Colonic mucosa (tissue), 4 donors: Measurements from ENCODE around the gene COQ5. TPM values are rescaled to one million over a fixed set of nuclear protein-coding genes. Genes with fewer than 3 reads are reported as not detected.

Experiments used
- DNase-seq: peaks from one replicate; pipeline ENCODE4 v3.0.0-alpha.2; 2020
- H3K27ac ChIP-seq: fragments of 200-600 bp; one replicate; pipeline ENCODE4 v1.8.0; 2021
- H3K27me3 ChIP-seq: fragments of 200-600 bp; one replicate; pipeline ENCODE4 v1.8.0; 2021
- H3K36me3 ChIP-seq: fragments of 200-600 bp; one replicate; pipeline ENCODE4 v1.8.0; 2021
- H3K4me1 ChIP-seq: fragments of 200-600 bp; one replicate; pipeline ENCODE4 v1.8.0; 2021; ENCODE audit warnings: mild to moderate bottlenecking
- H3K4me3 ChIP-seq: fragments of 200-600 bp; one replicate; pipeline ENCODE4 v1.8.0; 2021
- H3K9ac ChIP-seq, 2 donors: one replicate each; pipeline ENCODE4 v1.7.0; 2013; ENCODE audit warnings: control low read depth in 2 of 2, low read depth in 2 of 2, low read length in 2 of 2
- H3K9me3 ChIP-seq: fragments of 200-600 bp; one replicate; pipeline ENCODE4 v1.8.0; 2021
- intact Hi-C: fragments of 100-400 bp; cut with DNase I; formaldehyde crosslinking; loops from one replicate; pipeline ENCODE4 v1.14.1; 2022
- total RNA-seq, 2 donors: library from RNA; stranded (reverse); fragmentation: NEBNext Ultra II Directional in 1 of 2; extraction: Animal tissue kit (Norgen Biotek cat#: 25700) in 1 of 2; gene quantifications; one replicate each; pipeline ENCODE4 v1.2.1, GENCODE V29; 2021
- TF ChIP-seq, protein P1 (sequence below): fragments of 200-600 bp; IDR thresholded peaks from one replicate; pipeline ENCODE4 v1.8.0; 2022; ENCODE audit warnings: antibody characterized with exemption, mild to moderate bottlenecking
- donor health status: healthy.
- donor health status: DM: no; HTN: no; CAD: no.
- donor health status: DM: no; HTN: no; CAD: no.

The COQ5 gene
- total RNA-seq, 2 donors from 2014 or later, result 35.8 to 46.6 TPM

GRCh38 chr12:120540445-120540844, 11.5 kb upstream of the COQ5 start:
- TF ChIP-seq, protein P1, sequence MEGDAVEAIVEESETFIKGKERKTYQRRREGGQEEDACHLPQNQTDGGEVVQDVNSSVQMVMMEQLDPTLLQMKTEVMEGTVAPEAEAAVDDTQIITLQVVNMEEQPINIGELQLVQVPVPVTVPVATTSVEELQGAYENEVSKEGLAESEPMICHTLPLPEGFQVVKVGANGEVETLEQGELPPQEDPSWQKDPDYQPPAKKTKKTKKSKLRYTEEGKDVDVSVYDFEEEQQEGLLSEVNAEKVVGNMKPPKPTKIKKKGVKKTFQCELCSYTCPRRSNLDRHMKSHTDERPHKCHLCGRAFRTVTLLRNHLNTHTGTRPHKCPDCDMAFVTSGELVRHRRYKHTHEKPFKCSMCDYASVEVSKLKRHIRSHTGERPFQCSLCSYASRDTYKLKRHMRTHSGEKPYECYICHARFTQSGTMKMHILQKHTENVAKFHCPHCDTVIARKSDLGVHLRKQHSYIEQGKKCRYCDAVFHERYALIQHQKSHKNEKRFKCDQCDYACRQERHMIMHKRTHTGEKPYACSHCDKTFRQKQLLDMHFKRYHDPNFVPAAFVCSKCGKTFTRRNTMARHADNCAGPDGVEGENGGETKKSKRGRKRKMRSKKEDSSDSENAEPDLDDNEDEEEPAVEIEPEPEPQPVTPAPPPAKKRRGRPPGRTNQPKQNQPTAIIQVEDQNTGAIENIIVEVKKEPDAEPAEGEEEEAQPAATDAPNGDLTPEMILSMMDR, result no peak
- no peak overlapping the region for H3K9ac ChIP-seq

GRCh38 chr12:120539303-120539702, 10.3 kb upstream of the COQ5 start:
- DNase-seq, result no peak
- H3K9ac ChIP-seq, result no peak overlapping the region
- intact Hi-C loops, result no loop called here
- H3K27ac ChIP-seq, result peak overlapping the region; percentile 63
- peaks cover 35% of the 10 kb centered on the region for H3K4me1 ChIP-seq
- no peaks in the 10 kb centered on the region for H3K36me3 ChIP-seq
- H3K4me3 ChIP-seq, result no peak overlapping the region
- TF ChIP-seq, protein P1, result no peak
- H3K9me3 ChIP-seq, result no peaks in the 10 kb centered on the region
- no peaks in the 10 kb centered on the region for H3K27me3 ChIP-seq

More at GRCh38 chr12:120540445-120540844, 11.5 kb upstream of the COQ5 start:
- intact Hi-C loops, result no loop called here
- no peak overlapping the region for H3K4me3 ChIP-seq
- H3K9me3 ChIP-seq, result no peaks in the 10 kb centered on the region
- peaks cover 35% of the 10 kb centered on the region for H3K4me1 ChIP-seq
- DNase-seq, result no peak
- H3K27ac ChIP-seq, result no peak overlapping the region
- no peaks in the 10 kb centered on the region for H3K36me3 ChIP-seq
- no peaks in the 10 kb centered on the region for H3K27me3 ChIP-seq

DNA sequence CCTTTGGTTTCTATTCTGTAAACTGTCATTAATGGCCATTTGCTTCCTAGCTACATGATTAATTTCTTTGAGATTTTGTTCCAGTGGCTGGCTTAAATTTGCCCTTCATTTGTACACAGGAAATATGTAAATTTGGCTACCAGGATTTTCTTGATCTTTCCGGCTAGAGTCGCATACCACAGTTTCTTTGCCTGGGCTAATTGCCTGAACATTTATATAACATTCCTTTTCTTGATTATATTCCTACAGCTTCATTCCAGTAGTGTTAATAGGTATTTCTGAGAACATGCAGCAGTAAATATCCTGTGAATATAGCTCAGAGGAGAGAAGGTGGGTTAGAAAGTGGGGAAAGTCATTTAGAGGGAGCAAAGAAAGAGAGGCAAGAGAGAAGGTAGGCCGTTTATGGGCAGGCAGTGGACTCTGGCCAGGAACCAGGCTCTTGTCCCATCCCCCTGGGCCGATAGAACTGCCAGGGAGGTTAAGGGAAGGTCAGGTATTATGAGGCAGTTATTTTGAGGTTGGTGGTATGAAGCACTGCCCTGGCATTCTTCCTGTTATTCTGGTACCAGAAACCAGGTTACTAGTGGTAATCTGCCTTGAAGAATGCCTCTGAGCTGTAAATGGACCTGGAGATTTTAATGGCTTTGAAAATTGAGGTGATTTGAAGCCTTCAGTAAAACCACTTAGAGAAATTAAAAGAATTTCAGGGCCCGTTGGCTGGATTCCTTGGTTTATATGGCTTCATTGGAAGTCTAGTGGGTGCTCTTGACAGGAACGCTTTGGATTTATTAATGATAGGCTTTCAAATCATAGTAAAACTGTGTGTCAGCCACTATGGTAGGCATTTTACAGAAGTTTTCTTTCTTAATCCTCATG, 9.6 kb upstream of the COQ5 start:
- Histone ChIP-seq H3K4me3 (peak overlapping the region; percentile 77), H3K4me1 (peaks cover 35% of the 10 kb centered on the region), H3K9ac (peak overlapping the region; percentile 26 to 98), H3K27ac (peak overlapping the region; percentile 63), H3K36me3 (no peaks in the 10 kb centered on the region), H3K9me3 (no peaks in the 10 kb centered on the region), H3K27me3 (no peaks in the 10 kb centered on the region)
- TF ChIP-seq, protein P1, result no peak
- intact Hi-C loops, result no loop called here
- peak; percentile 80 for DNase-seq

- intact Hi-C loops, result no loop called here
- Histone ChIP-seq H3K9me3 (no peaks in the 10 kb centered on the region), H3K27me3 (no peaks in the 10 kb centered on the region), H3K27ac (peak overlapping the region; percentile 63), H3K4me1 (peaks cover 35% of the 10 kb centered on the region), H3K4me3 (peak overlapping the region; percentile 77), H3K9ac (peak overlapping the region in 1 of 2 donors; percentile 98), H3K36me3 (no peaks in the 10 kb centered on the region)
- TF ChIP-seq, protein P1, result no peak
- DNase-seq, result no peak
Observed at GRCh38 chr12:120537856-120538220, 8.9 kb upstream of the COQ5 start.

DNA sequence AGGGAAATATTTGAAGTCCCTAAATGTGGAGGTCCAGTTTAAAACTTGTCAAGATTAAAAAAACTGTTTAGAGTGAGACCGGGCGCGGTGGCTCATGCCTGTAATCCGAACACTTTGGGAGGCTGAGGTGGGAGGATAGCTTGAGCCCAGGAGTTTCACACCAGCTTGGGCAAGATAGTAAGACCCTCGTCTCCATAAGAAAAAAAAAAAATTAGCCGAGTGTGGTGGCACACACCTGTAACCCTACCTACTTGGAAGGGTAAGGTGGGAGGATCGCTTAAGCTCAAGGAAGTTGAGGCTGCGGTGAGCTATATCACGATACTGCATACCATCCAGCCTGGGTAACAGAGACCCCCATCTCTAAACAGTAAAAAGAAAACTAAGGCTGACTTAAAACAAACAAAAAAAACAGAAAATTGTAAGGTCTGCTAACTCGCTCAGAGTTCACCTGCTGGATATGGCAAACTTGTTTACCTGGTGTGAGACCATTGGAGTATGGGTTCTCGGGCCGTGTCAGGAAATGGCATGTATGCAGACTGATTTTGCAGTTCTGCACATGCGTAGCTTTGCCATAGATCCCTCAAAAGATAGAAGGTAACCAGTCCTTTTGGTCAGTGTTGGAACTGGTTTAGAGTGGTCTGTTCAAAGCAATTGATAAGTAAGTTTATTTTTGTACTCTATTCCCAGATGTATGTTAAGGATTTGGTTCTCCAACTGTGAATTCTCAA, 7.3 kb upstream of the COQ5 start:
- TF ChIP-seq, protein P1, result no peak
- Histone ChIP-seq H3K4me1 (peaks cover 35% of the 10 kb centered on the region), H3K4me3 (peak overlapping the region; percentile 77), H3K27ac (peak overlapping the region; percentile 92), H3K9ac (peak overlapping the region in 1 of 2 donors; percentile 98), H3K27me3 (no peaks in the 10 kb centered on the region), H3K9me3 (no peaks in the 10 kb centered on the region), H3K36me3 (no peaks in the 10 kb centered on the region)
- intact Hi-C loops, result no loop called here
- DNase-seq, result peak; percentile 61
